Tibial nerve (tissue), 4 donors: ENCODE data around the gene ADAMTSL1.

Experiments
- CTCF ChIP-seq, 5 experiments: fragments of 200-600 bp in 3 of 5; fragments of 450-650 bp in 2 of 5; sonication (generic) in 3 of 5; IDR thresholded peaks; one replicate each; pipeline ENCODE4 v1.5.1; 2016 to 2019; ENCODE audit warnings: antibody characterized with exemption in 5 of 5, mild to moderate bottlenecking in 3 of 5, moderate library complexity in 2 of 5
- EP300 ChIP-seq, 2 donors: sonication (generic); formaldehyde crosslinking; IDR thresholded peaks; one replicate each; pipeline ENCODE4 v1.6.1; 2017; ENCODE audit warnings: antibody characterized with exemption in 2 of 2, mild to moderate bottlenecking in 1 of 2
- POLR2A ChIP-seq, 2 donors: fragments of 450-650 bp; IDR thresholded peaks; one replicate each; pipeline ENCODE4 v1.6.1; 2017; ENCODE audit warnings: antibody characterized with exemption in 2 of 2, mild to moderate bottlenecking in 2 of 2, moderate library complexity in 2 of 2

DNA sequence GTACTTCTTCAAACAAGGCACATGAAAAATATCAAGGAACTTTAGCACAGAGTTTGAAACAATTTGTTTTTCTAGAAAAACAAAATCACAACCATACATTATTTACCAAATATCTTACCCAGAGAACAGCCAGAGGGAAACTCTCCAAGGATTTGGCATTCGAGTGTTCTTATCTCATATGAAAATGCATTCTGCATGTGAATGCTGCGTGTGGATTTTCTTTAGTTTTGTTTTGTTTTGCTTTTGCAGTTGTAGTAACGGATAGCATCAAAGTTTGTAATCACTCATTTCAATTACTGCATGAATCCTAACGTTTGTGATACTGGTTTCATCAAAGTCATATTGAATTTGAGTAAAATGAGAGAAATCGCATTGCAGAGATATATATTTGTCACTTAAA, 28.0 kb downstream of the ADAMTSL1 start:
- TF ChIP-seq CTCF (IDR thresholded peaks at IDR 0.05) (no peak), EP300 (IDR thresholded peaks at IDR 0.05) (no peak), POLR2A (IDR thresholded peaks at IDR 0.05) (no peak)
